NCI-H2227 (cell line): ENCODE data around the gene CPXM2.

Experiments used
- DNase-seq: peaks from one replicate; lab custom pipeline; 2025; ENCODE audit not compliant: unreplicated experiment; lab: John Stamatoyannopoulos, UW

CPXM2 gene

DNA sequence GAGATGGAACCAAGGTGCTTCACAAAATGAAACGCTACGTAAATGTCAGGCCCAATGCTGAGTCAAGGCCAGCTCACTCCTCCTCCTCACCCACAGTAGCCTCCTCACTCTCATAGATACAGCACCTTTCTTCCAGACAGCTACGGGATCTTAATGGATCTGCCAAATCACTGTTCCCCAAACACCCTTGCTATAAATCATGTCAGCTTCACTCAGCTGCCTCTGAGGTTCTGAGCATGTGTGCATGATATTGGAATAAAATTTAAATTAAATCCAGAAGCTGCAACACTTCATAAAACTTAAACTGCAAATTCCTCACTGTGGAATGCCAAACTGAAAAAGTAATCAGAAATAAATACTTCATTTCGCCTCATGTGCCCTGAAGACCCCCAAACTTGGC, 14.7 kb upstream of the CPXM2 start:
- no peak for DNase-seq

DNA sequence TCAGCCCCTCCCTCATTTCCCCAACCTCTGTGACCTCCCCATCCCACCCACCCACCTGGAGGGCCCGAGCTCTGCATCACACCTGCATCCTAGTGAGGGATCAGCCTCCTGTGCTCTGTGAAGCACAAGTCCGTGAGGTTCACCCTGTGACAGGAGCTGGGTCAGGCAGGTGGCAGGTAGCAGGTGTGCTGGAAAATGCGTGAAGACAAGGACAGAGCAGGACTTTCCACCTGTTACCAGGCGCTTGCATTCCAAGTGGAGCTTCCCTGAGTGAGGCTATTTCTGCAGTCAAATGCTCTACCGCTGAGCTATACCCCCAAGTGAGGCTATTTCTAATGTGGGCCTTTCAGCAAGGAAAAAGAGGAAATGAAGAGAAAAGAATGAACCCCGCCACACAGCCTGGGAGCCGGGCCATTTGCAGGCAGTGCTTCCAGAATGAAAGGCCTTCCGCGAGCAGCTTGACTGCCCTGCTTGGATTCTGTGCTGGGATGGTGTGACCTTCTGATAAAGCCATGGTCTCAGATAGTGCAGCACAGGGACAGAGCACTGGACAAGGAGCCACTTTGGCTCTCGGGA, 13.3 kb upstream of the CPXM2 start:
- no peak for DNase-seq

DNA sequence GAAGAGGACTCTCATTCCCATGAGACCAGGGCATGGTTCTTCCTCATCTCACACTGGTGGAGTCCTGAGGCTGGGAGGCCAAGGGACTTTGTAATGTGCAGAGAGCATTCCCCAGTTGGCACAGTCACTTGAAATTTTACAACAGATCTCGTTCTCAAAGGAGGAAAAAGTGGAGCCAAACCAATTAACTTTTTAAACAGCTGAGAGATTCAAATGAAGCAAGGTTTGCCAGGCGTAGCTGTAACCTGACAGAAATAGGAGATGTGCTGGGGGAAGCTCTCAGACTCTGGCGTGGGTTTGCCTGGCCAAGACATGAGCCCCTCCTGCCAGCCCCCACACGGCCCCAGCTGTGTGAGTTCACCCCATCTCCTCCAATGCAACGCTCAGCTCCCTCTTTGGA, 12.0 kb upstream of the CPXM2 start:
- no peak for DNase-seq

DNA sequence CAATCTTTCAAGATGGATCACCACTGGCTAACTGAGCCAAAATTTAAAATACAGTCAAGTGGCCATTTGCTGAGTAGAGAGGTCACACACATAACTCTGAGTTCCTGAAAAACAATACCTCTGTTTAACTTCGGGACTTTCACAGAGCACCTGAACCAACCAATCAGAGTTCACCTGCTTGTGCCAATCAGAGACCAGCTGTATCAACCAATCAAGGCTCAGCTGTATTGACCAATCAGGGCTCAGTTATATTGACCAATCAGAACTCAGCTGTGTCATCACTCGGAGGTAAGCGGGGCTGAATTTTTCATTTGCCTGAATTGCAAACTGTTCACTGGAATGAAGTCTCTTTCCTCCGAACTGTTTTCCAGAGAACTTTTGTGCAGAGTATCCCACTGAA, 10.0 kb upstream of the CPXM2 start:
- DNase-seq, result no peak

DNA sequence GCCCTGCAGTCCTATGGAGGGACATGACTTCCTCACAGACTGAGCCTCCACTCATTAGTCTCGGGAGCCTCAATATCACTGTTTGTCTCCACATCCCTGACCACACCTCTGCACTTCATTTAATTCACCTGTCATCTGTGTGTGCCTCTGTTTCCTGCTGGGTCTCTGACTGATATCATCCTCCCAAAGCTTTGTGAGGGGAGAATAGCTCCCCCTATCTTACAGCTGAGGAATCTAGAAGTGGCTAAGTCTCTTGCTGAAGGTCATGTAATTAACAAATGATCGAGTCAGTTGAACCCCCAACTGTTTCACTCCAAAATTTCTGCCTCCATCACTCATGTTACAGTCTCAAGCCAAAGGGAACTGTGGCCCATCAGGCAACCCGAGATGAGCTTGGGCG, 5.5 kb upstream of the CPXM2 start:
- DNase-seq, result no peak

DNA sequence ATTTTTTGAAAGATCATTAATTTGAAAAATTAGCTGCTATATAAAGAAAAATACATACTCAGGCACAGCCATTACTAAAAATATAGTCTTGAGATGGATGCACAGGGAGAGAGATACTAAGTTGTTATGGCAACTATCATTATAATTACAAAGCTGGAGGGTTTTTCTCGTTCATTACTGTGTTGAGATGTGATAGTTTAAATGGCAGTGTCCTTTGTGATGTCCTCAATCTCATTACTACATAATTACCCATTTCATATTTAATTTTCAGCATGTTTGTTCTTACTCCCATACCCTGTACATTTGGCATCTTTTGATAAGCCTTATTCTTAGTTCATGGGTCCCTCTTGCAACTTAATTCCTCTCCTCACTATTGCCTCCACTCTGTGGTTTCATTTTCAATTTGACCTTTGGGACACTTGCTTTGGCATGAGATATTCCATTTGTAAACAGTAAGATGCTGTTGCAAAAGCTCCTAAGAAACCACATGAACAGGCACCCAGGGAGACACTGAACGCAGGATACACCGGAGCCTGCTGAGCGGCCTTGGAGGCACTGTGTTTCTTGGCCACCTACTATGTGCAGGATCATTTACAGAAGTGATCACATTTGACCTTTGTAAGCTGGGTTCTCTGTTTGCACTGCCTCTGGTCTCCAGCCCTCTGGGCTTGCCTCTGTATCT, 4.8 kb upstream of the CPXM2 start:
- no peak for DNase-seq

DNA sequence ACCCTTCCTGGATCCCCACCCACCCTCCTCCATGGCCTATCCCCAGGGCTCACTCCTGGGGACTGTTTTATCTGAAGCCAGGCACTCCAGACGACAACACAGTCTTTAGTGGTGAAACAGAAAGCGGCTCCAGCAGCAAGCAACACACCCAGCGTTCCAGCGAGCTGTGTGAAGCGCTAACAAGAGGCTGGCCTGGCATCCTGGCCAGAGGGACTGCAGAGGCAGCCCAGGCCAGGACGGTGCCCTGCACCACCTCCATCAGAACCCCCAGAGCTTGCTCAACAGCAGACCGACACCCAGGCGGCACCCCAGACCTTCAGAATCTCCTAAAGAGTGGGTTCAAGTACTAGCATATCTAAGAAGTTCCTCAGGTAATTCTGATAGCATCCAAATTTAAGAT, 2.0 kb upstream of the CPXM2 start:
- DNase-seq, result no peak

DNA sequence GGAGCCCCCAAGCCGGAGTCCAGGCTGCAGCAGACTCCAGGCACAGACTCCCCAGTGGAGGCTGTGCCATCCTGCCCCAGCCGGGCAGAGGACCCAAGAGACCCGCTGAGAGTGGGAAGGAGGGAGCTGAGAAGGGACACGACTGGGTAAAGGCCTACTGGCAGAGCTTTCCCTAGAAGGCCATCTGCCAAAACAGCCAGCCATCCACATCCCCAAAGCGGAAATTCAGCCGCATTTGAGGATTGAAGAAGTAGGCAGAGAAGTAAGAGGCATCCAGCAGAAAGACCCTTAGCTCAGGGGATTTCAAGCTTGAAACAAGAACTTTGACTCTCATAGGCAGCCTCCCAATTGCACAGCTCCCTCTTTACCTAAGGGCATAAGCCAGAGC, 857 bp downstream of the CPXM2 start:
- DNase-seq, result no peak

DNA sequence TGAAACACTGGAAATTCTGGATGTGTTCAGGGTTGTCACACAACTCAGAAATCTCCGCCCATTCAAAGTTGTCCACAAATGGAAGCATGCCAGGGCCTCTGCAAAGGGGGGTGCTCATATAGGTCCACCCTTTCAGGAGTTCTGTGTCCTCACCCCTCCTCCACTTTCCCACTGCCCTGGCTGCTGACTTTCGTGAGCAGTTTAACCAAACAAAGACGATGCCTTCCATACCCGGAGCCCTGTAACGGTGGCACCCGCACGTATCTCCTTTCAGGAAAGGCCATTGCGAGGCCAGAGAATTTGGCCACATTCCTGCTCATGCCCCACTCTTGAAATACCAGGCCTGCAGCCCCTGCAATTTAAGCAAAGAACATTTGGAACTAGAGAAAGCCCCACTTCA, 1.4 kb downstream of the CPXM2 start:
- DNase-seq, result no peak

DNA sequence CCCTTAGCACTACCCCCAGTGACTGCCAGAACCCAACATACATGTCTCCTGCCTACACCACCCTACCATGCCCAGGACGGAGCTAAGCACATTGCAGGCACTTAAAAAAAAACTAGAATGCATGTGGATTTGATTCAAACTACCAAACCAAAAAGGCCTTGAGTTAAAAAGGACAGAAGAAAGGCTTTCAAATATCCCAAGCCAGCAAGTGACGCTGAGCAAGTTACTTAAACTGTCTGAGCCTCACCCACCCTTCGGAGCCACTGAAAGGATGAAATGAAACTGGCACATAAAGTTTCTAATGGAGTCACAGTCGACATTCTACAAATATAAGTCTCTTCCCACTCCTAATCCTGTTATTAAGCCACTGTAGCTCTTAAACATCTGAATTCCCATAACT, 1.8 kb downstream of the CPXM2 start:
- DNase-seq, result no peak

DNA sequence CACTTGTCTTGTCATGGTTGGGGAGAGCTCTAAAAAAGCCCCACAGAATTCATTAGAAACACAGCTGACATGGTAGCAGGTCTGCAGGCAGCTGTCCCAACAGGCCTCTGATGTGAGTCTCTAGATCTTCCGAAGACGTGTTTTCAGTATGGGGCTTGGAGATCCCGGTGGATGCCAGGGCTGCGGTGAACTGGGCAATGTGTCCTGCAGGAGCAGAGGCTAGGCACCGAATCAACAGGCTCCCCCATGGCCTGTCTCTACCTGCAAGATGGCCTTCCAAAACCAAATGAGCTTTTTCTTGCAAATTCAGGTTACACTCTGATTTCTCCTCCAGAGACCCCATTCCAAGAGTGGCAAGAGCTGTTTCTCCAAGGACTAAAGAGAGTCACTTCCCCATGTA, 2.9 kb downstream of the CPXM2 start:
- DNase-seq, result no peak

DNA sequence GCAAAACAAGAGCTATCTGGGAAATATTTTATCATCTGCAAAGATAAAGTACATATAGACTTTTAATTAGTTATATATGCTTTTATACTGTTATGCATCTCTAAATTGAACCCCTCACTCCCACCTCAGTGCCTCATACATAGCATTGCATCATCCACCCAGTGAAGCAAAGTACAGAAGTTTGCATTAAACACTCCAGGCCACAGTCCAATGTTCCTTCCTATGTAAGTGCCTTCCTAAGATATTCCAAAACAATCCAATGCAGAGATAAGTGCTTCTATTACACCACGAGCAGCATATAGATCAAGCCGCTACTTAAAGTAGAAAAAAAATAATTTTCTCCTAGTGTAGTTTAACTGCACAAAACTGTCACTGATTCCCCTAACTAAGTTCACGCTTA, 3.4 kb downstream of the CPXM2 start:
- no peak for DNase-seq

DNA sequence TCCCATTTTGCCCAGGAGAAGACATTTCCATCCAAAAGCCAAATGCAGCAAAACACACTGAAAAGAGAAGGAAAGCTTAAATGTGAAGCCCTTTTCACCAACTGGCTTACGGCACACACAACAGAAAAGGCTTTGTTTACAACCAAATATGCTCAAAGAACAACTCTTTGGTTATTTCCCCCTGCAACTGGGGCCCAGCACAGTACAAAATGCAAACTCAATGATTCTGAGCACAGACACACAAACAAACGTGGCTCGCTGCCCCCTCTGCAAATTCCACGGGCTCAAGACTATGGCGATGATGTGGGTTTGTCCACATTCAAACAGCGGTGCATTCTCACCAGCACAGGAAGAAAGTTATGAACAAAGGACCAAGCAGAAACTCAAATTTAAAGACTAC, 5.3 kb downstream of the CPXM2 start:
- DNase-seq, result no peak

DNA sequence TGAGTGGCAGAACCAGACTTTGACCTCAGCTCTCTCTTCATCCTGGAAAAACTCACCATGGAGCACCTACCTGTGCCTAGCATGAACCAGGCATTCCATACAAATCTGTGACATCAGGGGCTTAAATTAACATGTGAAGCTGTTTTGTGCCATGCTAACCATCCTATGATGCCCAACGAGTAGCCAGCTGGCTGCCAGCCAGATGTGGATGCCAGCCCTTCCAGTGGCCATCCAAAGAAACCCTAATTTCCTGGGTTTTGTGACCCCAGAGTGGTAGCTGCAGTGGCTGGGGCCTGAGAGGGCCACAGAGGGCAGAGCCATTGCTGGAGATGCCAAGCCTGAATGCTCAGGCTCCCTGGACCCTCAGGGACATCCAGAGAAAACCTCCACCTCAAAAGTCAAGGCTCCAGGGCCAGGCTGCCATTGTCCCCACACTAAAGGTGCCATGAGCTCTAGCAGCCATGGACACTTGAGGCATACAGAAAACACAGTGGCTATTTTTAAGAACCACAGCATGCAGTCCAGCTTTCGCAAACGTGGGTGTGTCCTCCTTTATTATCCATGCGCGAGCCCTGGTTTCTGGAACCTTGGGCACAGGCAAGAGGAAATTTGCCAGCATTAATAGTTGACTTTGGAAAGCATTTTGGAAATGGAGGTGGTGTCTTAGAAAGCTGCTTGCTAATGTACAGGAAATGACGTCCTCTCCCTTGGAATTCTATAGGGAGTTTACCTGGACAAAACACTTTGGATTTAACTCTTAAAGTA, 6.0 kb downstream of the CPXM2 start:
- DNase-seq, result no peak

DNA sequence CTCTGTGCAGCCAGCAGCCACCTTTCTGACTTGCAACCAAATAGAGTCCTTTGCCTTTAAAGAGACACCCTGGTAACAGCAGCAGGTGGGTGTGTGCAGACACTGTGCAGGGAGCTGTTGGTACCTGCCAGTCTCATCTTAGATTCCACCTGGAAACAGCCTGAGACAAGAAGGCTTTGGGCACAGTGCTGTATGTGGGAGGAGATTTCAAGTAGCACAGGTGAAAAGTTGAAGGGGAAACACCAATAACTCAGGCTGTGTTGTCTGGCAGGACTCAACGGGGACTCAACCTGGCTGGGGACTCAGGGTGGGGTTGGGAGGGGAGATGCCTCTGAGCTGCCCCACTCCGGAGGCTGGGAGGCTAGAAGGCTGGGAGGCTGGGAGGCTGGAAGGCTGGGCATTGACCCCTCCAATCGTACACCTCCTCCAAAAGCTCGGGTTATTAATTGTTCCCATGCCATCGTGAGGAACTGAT, 6.7 kb downstream of the CPXM2 start:
- DNase-seq, result no peak

DNA sequence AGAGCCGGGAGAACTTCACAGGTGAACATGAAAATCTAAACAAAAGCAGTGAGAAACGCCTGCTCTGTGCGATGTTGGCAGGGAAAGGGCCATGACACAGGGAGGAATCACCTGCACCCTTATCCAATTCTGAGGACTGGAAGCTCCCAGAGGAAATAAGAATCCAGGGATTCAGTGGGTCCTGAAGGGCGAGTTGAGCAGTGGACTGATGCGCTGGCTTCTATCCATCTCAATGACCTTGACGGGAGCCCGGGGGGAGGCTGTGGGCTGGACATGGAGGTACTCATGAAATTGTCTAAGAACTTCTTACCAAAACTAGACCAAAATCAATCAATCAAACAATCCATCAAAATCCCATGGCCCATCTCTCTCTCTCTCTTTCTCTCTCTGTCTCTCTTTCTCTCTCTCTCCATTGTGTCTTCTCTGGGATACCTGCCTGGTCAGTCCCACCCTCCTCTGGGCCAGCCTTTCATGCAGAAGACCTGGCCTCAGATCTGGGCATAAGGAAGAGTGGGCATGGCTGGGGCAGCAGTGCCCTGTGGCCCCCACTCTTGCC, 7.2 kb downstream of the CPXM2 start:
- DNase-seq, result no peak

DNA sequence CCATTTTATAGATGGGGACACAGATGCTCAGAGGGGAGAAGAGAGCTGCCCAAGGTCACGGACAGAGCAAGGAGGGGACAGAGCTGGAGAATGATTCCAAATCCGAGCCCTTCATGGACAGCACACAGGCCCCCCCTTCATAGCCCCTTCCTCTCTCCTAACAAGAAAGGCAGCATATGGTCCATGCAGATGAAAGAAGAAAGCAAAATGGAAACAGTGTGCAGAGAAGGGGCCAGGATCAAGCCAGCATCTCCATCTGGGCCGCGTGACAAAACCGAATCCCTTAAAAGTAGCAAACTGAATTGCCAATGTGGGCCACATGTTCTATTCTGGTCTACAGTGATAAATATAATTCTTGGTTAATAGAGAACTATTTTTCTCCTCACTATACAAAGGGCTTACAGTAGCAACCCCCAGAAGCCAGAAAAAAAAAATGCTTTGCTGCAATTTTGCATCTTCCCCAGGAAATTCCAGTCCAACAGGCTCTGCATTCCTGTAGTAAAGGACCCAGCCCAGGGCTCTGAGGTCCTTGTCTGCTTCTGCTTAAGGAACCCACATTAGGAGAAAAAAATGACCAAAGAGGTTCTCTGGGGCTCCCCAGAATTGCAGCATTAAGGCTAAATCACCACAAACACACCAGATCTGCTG, 7.8 kb downstream of the CPXM2 start:
- no peak for DNase-seq

DNA sequence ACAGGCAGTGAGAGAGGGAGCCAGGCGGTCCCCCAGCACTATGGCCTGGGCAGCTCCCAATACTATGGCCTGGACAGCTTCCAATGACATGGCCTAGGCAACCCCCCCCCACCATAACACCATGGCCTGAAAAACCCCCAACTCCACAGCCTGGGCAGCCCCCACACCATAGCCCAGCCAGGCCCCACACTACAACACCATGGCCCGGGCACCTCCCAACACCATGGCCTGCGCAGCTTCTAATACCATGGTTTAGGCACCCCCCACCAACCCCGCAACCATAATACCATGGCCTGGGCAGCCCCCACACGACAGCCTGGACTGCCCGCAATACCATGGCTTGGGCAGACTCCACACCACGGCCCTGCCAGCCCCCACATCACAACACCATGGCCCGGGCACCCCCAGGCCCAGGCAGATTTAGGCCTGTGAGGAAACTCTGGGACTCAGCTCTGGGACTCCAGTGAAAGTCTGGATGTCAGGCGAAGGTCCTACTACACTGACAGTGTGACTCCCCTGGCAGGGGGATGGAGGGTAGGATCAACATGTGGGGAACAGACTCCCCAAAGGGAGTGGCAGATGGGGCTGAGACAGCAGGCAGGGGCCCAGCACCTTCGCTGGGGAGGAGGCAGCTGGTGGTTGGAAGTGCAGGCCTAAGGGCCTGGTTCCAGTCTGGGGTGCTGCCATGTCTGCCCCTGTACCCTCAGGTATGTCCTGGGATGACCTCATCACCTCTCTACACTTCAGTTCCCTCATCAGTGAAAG, 8.7 kb downstream of the CPXM2 start:
- no peak for DNase-seq

DNA sequence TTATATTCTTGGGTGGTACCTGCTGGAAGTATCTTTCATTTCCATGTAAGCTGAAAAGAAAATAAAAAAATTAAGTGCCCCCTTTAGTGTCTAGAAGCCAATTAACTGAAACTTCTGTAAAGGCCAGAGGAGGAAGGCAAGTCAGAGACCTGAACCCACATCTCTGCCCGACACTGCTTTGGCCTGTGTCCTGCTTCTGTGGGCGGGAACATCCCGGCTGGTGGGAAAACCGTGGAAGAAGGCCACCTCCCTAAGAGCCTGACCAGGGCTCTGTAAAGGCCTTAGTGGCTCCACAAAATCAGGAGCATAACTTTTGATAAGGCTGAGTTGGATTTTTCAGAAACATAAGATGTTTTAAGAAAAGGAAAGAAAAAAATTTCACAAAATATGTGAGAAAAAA, 9.4 kb downstream of the CPXM2 start:
- DNase-seq, result no peak

DNA sequence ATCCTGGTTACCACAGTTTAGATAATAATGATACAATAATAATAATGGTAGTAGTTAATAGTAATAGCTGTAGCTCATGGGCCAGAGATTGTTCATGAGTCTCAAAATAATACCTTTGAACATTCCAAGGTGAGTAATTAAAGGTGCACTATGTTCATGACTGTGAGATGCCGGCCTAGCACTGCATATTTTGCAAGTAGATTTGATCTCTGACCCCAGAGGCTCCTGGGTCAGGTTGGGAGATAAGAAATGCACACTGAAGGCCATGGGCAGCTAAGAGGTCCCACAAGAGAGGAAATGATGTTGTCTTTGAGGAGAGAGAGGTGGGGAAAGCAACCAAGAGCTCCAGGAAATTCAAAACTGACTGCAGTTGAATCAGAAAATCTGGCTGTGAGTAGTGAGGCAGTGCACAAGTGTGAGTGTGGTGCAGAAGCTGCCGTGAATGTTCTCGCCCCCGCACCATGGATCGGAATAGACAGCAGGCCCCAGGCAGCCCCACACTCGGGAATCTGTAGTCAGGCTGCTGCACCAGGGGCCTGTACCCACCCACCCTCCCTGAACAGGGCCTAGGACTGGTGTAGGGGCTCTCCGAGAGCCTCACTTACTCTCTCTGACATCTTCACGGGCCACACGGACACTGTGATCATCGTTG, 11.9 kb downstream of the CPXM2 start:
- no peak for DNase-seq
